GM23248 (cell line): ENCODE measurements around the gene SHE. TPM values are rescaled to one million over a fixed set of nuclear protein-coding genes. Genes with fewer than 3 reads are reported as not detected.

ENCODE experiments used
- DNase-seq: peaks from one replicate; pipeline ENCODE4 v3.0.0-alpha.2; 2015
- H2AFZ ChIP-seq: fragments of 200-600 bp; sonication (generic); 2 replicates; pipeline ENCODE4 v1.6.1; 2016; ENCODE audit warnings: antibody characterized with exemption
- H3F3A ChIP-seq: fragments of 200-600 bp; sonication (generic); 2 replicates; pipeline ENCODE4 v1.6.1; 2016; ENCODE audit warnings: mild to moderate bottlenecking, antibody characterized with exemption, mixed run types; ENCODE audit not compliant: insufficient read depth
- H3K27ac ChIP-seq: fragments of 200-600 bp; sonication (generic); 2 replicates; pipeline ENCODE4 v1.5.1; 2016; ENCODE audit warnings: mild to moderate bottlenecking
- H3K27me3 ChIP-seq: fragments of 200-600 bp; sonication (generic); replicated peaks from 2 replicates; pipeline ENCODE4 v1.6.1; 2016; ENCODE audit warnings: mild to moderate bottlenecking; ENCODE audit not compliant: insufficient read depth
- H3K36me3 ChIP-seq: fragments of 200-600 bp; sonication (generic); 2 replicates; pipeline ENCODE4 v1.6.1; 2016; ENCODE audit warnings: low read depth, mild to moderate bottlenecking
- H3K4me1 ChIP-seq: fragments of 200-600 bp; sonication (generic); 2 replicates; pipeline ENCODE4 v1.6.1; 2016; ENCODE audit warnings: mild to moderate bottlenecking; ENCODE audit not compliant: insufficient read depth
- H3K4me2 ChIP-seq: fragments of 200-600 bp; sonication (generic); one replicate; pipeline ENCODE4 v1.6.1; 2016; ENCODE audit warnings: mild to moderate bottlenecking; ENCODE audit not compliant: unreplicated experiment
- H3K4me3 ChIP-seq: fragments of 200-600 bp; sonication (generic); 2 replicates; pipeline ENCODE4 v1.5.1; 2016; ENCODE audit warnings: mild to moderate bottlenecking
- H3K79me2 ChIP-seq: fragments of 200-600 bp; sonication (generic); 2 replicates; pipeline ENCODE4 v1.6.1; 2016; ENCODE audit warnings: mild to moderate bottlenecking; ENCODE audit not compliant: insufficient read depth
- H3K9ac ChIP-seq: fragments of 200-600 bp; sonication (generic); 2 replicates; pipeline ENCODE4 v1.6.1; 2016; ENCODE audit warnings: mild to moderate bottlenecking
- H3K9me2 ChIP-seq: fragments of 200-600 bp; sonication (generic); 2 replicates; pipeline ENCODE4 v1.6.1; 2016; ENCODE audit warnings: mixed run types, mild to moderate bottlenecking, moderate library complexity; ENCODE audit not compliant: insufficient read depth
- H3K9me3 ChIP-seq: fragments of 200-600 bp; sonication (generic); one replicate; pipeline ENCODE4 v1.6.1; 2017; ENCODE audit warnings: low read depth
- H4K20me1 ChIP-seq: fragments of 200-600 bp; sonication (generic); 2 replicates; pipeline ENCODE4 v1.6.0; 2016; ENCODE audit not compliant: insufficient read depth
- EZH2 ChIP-seq: fragments of 200-600 bp; sonication (generic); IDR thresholded peaks from 2 replicates; pipeline ENCODE4 v1.6.1; 2018; ENCODE audit warnings: antibody characterized with exemption, mild to moderate bottlenecking; ENCODE audit not compliant: insufficient read depth, poor library complexity, severe bottlenecking
- EZH2phosphoT487 ChIP-seq: fragments of 200-600 bp; sonication (generic); IDR thresholded peaks from 2 replicates; pipeline ENCODE4 v1.6.1; 2018; ENCODE audit warnings: antibody characterized with exemption, moderate library complexity, mild to moderate bottlenecking, low read depth; ENCODE audit not compliant: insufficient read depth
- WGBS, 2 experiments: methylation state at CpG; one replicate each; pipeline ENCODE4 v1.1.6; 2015 to 2017; ENCODE audit warnings: low lambda C conversion rate in 2 of 2, low coverage in 1 of 2; ENCODE audit errors: missing lambda C conversion rate in 2 of 2; 5-methylcytosine and 5-hydroxymethylcytosine counted together
- in situ Hi-C: fragments of 300-500 bp; cut with MboI; formaldehyde crosslinking; loops from 2 replicates; pipeline ENCODE4 v1.15.0; 2020
- polyA plus RNA-seq: library from polyadenylated mRNA; unstranded; fragments of >200 nt; fragmentation: Nextera tagmentation; extraction: Ambion mirVana; gene quantifications from 2 replicates; pipeline ENCODE4 v1.2.1, GENCODE V29; 2016
- total RNA-seq: library from RNA; depleted of rRNA; stranded (reverse); fragments of >200 nt; shearing (Covaris generic); gene quantifications from 2 replicates; pipeline ENCODE4 v1.2.3, GENCODE V29; 2014

The SHE gene
- total and polyA plus RNA-seq, 2 experiments from 2014 or later, result 0.03 TPM; not detected in 1

DNA sequence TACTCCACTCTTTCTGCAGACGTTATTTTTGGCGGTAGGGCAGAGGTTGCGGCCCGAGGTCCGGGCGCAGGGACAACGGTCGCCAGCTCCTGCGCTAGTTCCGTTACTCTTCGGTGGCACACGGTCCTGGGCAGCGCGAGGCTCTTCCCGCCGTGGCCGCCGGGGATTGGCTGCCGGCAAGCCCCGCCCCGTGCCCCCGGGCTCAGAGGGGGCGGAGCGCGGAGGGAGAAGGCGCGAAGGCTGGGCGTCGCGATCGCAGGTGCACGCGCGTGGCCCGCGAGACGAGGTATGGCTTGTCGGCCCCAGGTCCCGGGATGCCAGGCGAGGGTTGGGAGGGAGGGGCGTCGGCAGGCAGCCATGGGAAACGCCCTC is 518 bp upstream of the SHE start:
- no peaks in the 10 kb centered on the region for H3F3A ChIP-seq
- no peak overlapping the region for H2AFZ ChIP-seq
- no peak overlapping the region for H3K9ac ChIP-seq
- H3K27me3 ChIP-seq, result peaks cover 61% of the 10 kb centered on the region
- H3K36me3 ChIP-seq, result no peaks in the 10 kb centered on the region
- no peak overlapping the region for H3K27ac ChIP-seq
- no peaks in the 10 kb centered on the region for H4K20me1 ChIP-seq
- TF ChIP-seq EZH2, result no peak
- no peak for TF ChIP-seq EZH2phosphoT487
- no peaks in the 10 kb centered on the region for H3K4me1 ChIP-seq
- H3K4me2 ChIP-seq, result no peak overlapping the region
- H3K4me3 ChIP-seq, result no peak overlapping the region
- no peaks in the 10 kb centered on the region for H3K79me2 ChIP-seq
- no peaks in the 10 kb centered on the region for H3K9me3 ChIP-seq
- DNase-seq, result no peak
- 20 to 34% methylated on average over 21 to 43 of the region's 43 CpGs for WGBS, 2 experiments
- no peaks in the 10 kb centered on the region for H3K9me2 ChIP-seq
- in situ Hi-C loops, result no loop called here

DNA sequence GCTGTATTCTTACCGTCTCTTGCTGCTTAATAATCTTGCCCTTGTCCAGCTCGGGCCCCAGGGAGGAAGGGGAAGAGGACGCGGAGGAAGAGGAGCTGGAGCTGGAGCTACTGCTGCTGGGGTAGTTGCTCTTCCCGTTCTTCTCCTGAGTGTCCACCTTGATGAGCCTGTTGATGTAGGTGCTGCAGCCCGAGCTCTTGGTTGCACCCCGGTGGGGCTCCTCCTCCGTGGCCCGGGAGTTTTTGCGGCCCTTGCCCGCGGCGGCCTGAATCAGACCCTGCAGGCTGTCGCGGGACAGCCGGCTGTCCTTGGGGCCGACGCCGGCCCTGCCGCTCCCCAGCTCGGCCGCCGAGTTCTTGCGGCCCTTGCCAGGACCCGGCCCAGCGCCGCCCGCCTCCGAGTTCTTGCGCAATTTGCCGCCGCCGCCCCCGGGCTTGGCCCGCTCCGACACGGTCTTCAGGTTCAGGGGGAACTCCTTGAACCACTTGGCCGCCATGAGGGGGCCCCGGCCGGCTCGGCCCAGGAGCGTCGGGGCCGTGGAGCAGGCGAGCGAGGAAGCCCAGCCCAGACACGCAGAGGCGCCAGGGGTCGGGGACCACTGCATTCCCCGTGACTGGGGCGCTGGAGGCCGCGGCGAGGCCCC is 668 bp downstream of the SHE start:
- Histone ChIP-seq H3K36me3 (no peaks in the 10 kb centered on the region), H3K4me1 (no peaks in the 10 kb centered on the region), H3F3A (no peaks in the 10 kb centered on the region), H3K4me3 (peak overlapping the region; percentile 24; the same call in 1 of the 2 replicates), H3K4me2 (peak overlapping the region; percentile 38), H3K9ac (no peak overlapping the region), H2AFZ (peak overlapping the region; percentile 56), H3K9me3 (no peaks in the 10 kb centered on the region), H3K27me3 (peaks cover 73% of the 10 kb centered on the region), H3K79me2 (no peaks in the 10 kb centered on the region), H4K20me1 (no peaks in the 10 kb centered on the region), H3K9me2 (no peaks in the 10 kb centered on the region), H3K27ac (no peak overlapping the region)
- in situ Hi-C loops, result no loop called here
- DNase-seq, result peak; percentile 44
- peak; percentile 95 for TF ChIP-seq EZH2
- peak; percentile 58; the same call in 1 of the 2 replicates for TF ChIP-seq EZH2phosphoT487
- 2% methylated on average over 24 to 42 of the region's 54 CpGs for WGBS, 2 experiments

DNA sequence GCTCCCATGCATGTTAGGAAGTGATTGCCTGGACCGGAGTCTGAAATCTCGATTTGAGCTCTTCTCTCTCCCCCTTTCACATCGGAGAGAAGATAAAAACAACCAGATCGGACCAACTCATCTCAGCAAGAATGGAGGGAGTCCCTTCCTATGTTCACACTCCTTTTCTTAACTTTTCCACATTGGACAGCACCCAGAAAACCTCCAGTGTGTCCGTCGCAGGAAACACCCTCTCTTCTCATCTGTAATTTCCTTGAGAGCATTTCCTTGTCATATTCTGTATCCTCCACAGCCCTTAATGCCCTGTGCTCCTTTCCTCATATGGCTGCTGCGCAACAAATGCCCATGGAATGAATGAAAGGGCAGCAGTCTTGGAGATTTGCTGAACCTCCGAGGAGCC is 1.7 kb downstream of the SHE start:
- WGBS, 2 experiments, result 67 to 70% methylated on average over 8 of the region's 8 CpGs
- in situ Hi-C loops, result no loop called here
- no peak overlapping the region for H3K9ac ChIP-seq
- TF ChIP-seq EZH2 (peak; percentile 15), EZH2phosphoT487 (no peak)
- no peak overlapping the region for H3K4me2 ChIP-seq
- H3K27me3 ChIP-seq, result peaks cover 80% of the 10 kb centered on the region
- no peak overlapping the region for H3K27ac ChIP-seq
- H3F3A ChIP-seq, result no peaks in the 10 kb centered on the region
- no peaks in the 10 kb centered on the region for H3K9me3 ChIP-seq
- no peaks in the 10 kb centered on the region for H3K4me1 ChIP-seq
- H3K79me2 ChIP-seq, result no peaks in the 10 kb centered on the region
- DNase-seq, result no peak
- H3K9me2 ChIP-seq, result no peaks in the 10 kb centered on the region
- H3K36me3 ChIP-seq, result no peaks in the 10 kb centered on the region
- H2AFZ ChIP-seq, result no peak overlapping the region
- H4K20me1 ChIP-seq, result no peaks in the 10 kb centered on the region
- H3K4me3 ChIP-seq, result no peak overlapping the region

DNA sequence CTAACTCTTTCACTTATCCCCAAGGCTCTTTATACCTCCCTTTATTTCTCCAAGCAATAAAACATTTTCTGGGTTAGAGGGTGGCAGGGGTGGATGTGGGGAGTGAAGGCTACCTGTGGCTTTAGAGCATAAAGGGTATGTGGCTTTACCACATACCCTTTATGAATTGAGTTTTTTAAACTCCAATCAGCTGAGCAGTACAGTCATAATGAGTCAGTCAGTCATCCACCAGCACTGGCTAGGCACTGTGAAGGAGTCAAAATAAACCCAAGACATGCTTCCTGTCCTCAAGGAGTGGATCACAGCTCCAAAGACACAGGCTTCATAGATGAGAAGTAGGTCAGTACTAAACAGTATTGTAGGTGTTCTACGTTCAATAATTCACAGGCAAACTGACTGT is 2.8 kb downstream of the SHE start:
- H3K27me3 ChIP-seq, result peaks cover 76% of the 10 kb centered on the region
- no peak overlapping the region for H2AFZ ChIP-seq
- H3K9me3 ChIP-seq, result no peaks in the 10 kb centered on the region
- no peaks in the 10 kb centered on the region for H4K20me1 ChIP-seq
- no peaks in the 10 kb centered on the region for H3K36me3 ChIP-seq
- no peak for DNase-seq
- no peak overlapping the region for H3K4me3 ChIP-seq
- no peaks in the 10 kb centered on the region for H3F3A ChIP-seq
- H3K9me2 ChIP-seq, result no peaks in the 10 kb centered on the region
- H3K79me2 ChIP-seq, result no peaks in the 10 kb centered on the region
- in situ Hi-C loops, result no loop called here
- H3K27ac ChIP-seq, result no peak overlapping the region
- TF ChIP-seq EZH2, result no peak
- TF ChIP-seq EZH2phosphoT487, result no peak
- H3K4me2 ChIP-seq, result no peak overlapping the region
- 86 to 92% methylated on average over 1 of the region's 1 CpG for WGBS, 2 experiments
- no peak overlapping the region for H3K9ac ChIP-seq
- H3K4me1 ChIP-seq, result no peaks in the 10 kb centered on the region
